SJSA1 (cell line): Measurements from ENCODE around the gene ZNF17. TPM values are rescaled to one million over a fixed set of nuclear protein-coding genes. Genes with fewer than 3 reads are reported as not detected.

ENCODE experiments used
- DNase-seq, 2 experiments: peaks; one replicate each; pipeline ENCODE4 v3.0.0-alpha.2; 2015 to 2020; ENCODE audit warnings: low spot score in 2 of 2, low read depth in 1 of 2
- H3K27ac ChIP-seq: fragments of 250-450 bp; sonication (Bioruptor Pico); 2 replicates; pipeline ENCODE4 v1.5.1; 2020; ENCODE audit warnings: mild to moderate bottlenecking, moderate library complexity
- H3K27me3 ChIP-seq: fragments of 250-450 bp; sonication (Bioruptor Pico); replicated peaks from 2 replicates; pipeline ENCODE4 v1.5.1; 2020; ENCODE audit warnings: mild to moderate bottlenecking, moderate library complexity
- H3K36me3 ChIP-seq: fragments of 250-450 bp; sonication (Bioruptor Pico); 2 replicates; pipeline ENCODE4 v1.5.1; 2020; ENCODE audit warnings: mild to moderate bottlenecking
- H3K4me1 ChIP-seq: fragments of 250-450 bp; sonication (Bioruptor Pico); replicated peaks from 2 replicates; pipeline ENCODE4 v1.6.1; 2021; ENCODE audit warnings: mild to moderate bottlenecking
- H3K4me3 ChIP-seq: fragments of 250-450 bp; sonication (Bioruptor Pico); 2 replicates; pipeline ENCODE4 v1.5.1; 2020; ENCODE audit warnings: mild to moderate bottlenecking
- H3K9me3 ChIP-seq: fragments of 250-450 bp; sonication (Bioruptor Pico); replicated peaks from 2 replicates; pipeline ENCODE4 v1.5.1; 2020; ENCODE audit warnings: mild to moderate bottlenecking
- total RNA-seq: library from RNA; depleted of rRNA; stranded (reverse); fragments of >200 nt; shearing (Covaris generic); gene quantifications from 2 replicates; pipeline ENCODE4 v1.2.3, GENCODE V29; 2014; rRNA removed

Gene ZNF17
- total RNA-seq, 1 experiment from 2014 or later: 10.4 TPM

- Histone ChIP-seq H3K27ac (no peak overlapping the region), H3K9me3 (peaks cover 36% of the 10 kb centered on the region), H3K27me3 (no peaks in the 10 kb centered on the region), H3K36me3 (peaks cover 57% of the 10 kb centered on the region), H3K4me1 (no peaks in the 10 kb centered on the region), H3K4me3 (no peak overlapping the region)
- no peak for DNase-seq
These were observed 31.2 kb downstream of the ZNF17 start for GRCh38 chr19:57441979-57442752.

- Histone ChIP-seq H3K27me3 (no peaks in the 10 kb centered on the region), H3K9me3 (peaks cover 36% of the 10 kb centered on the region), H3K36me3 (peaks cover 50% of the 10 kb centered on the region), H3K4me1 (no peaks in the 10 kb centered on the region), H3K4me3 (no peak overlapping the region), H3K27ac (no peak overlapping the region)
- DNase-seq: no peak
These were observed 32.2 kb downstream of the ZNF17 start for GRCh38 chr19:57443121-57443696.

GRCh38 chr19:57452307-57452706 lies 41.3 kb downstream of the ZNF17 start:
- peaks cover 10% of the 10 kb centered on the region for H3K9me3 ChIP-seq
- no peak overlapping the region for H3K4me3 ChIP-seq
- 0 out of 2 replicates have a peak, but pooled peaks cover 3% of the 10 kb centered on the region for H3K36me3 ChIP-seq
- no peak overlapping the region for H3K27ac ChIP-seq
- DNase-seq: no peak
- no peaks in the 10 kb centered on the region for H3K4me1 ChIP-seq
- no peaks in the 10 kb centered on the region for H3K27me3 ChIP-seq

GRCh38 chr19:57465680-57466381 lies 54.9 kb downstream of the ZNF17 start:
- peaks cover 20% of the 10 kb centered on the region for H3K9me3 ChIP-seq
- H3K27ac ChIP-seq: no peak overlapping the region
- DNase-seq: peak in 1 of 2 experiments; percentile 11
- no peak overlapping the region for H3K4me3 ChIP-seq
- no peaks in the 10 kb centered on the region for H3K27me3 ChIP-seq
- no peaks in the 10 kb centered on the region for H3K4me1 ChIP-seq
- H3K36me3 ChIP-seq: peaks cover 3% of the 10 kb centered on the region; the same call in 1 of the 2 replicates

- Histone ChIP-seq H3K36me3 (peaks cover 3% of the 10 kb centered on the region; the same call in 1 of the 2 replicates), H3K27ac (no peak overlapping the region), H3K4me1 (no peaks in the 10 kb centered on the region), H3K9me3 (peaks cover 20% of the 10 kb centered on the region), H3K27me3 (no peaks in the 10 kb centered on the region), H3K4me3 (no peak overlapping the region)
- DNase-seq: no peak
These were observed 55.5 kb downstream of the ZNF17 start for GRCh38 chr19:57466489-57466888.

Other genes with a start within 250 kb of the ZNF17 start
- not detected in 2 replicates for gene DUXA, start 243.7 kb upstream of the ZNF17 start, total RNA-seq
- gene ZNF264, start 219.7 kb upstream of the ZNF17 start, total RNA-seq: 37.6 and 49.1 TPM in 2 replicates
- 0.89 TPM in 1 of 2 replicates, not detected in the other for gene AURKC, start 180.1 kb upstream of the ZNF17 start, total RNA-seq
- 16.9 and 17.6 TPM in 2 replicates for gene ZNF805, start 170.5 kb upstream of the ZNF17 start, total RNA-seq
- gene ZNF460, start 130.7 kb upstream of the ZNF17 start, total RNA-seq: 39.0 and 39.5 TPM in 2 replicates
- gene ZNF543, start 90.7 kb upstream of the ZNF17 start, total RNA-seq: 6.0 and 11.0 TPM in 2 replicates
- gene ZNF304, start 59.9 kb upstream of the ZNF17 start, total RNA-seq: 11.1 and 11.4 TPM in 2 replicates
- gene TRAPPC2B, start 47.6 kb upstream of the ZNF17 start, total RNA-seq: 13.4 and 20.8 TPM in 2 replicates
- 1.6 and 4.1 TPM in 2 replicates for gene ZNF547, start 47.6 kb upstream of the ZNF17 start, total RNA-seq
- 16.4 and 31.8 TPM in 2 replicates for gene ZNF548, start 21.3 kb upstream of the ZNF17 start, total RNA-seq
- 6.1 and 8.2 TPM in 2 replicates for gene ZNF749, start 24.2 kb downstream of the ZNF17 start, total RNA-seq
- gene VN1R1, start 46.0 kb downstream of the ZNF17 start, total RNA-seq: 0.03 TPM in 1 of 2 replicates, not detected in the other
- gene ZNF772, start 66.4 kb downstream of the ZNF17 start, total RNA-seq: 4.1 and 7.5 TPM in 2 replicates
- gene ZNF419, start 76.6 kb downstream of the ZNF17 start, total RNA-seq: 8.8 and 9.9 TPM in 2 replicates
- 8.7 and 13.1 TPM in 2 replicates for gene ZNF773, start 88.8 kb downstream of the ZNF17 start, total RNA-seq
- 3.9 and 4.3 TPM in 2 replicates for gene ZNF549, start 116.2 kb downstream of the ZNF17 start, total RNA-seq
- 6.6 and 6.8 TPM in 2 replicates for gene ZNF550, start 148.7 kb downstream of the ZNF17 start, total RNA-seq
- 3.6 and 6.1 TPM in 2 replicates for gene ZNF416, start 167.8 kb downstream of the ZNF17 start, total RNA-seq
- gene ZIK1, start 173.0 kb downstream of the ZNF17 start, total RNA-seq: 6.1 and 18.0 TPM in 2 replicates
- 12.6 and 21.4 TPM in 2 replicates for gene ZNF530, start 188.7 kb downstream of the ZNF17 start, total RNA-seq
- gene ZNF134, start 203.1 kb downstream of the ZNF17 start, total RNA-seq: 25.0 and 26.3 TPM in 2 replicates
- 9.7 and 18.5 TPM in 2 replicates for gene ZNF211, start 222.0 kb downstream of the ZNF17 start, total RNA-seq